Astrocyte of the cerebellum (primary cell): ENCODE results near the gene PDGFC.

Experiments
- DNase-seq: peaks from one replicate; pipeline ENCODE4 v3.0.0-alpha.2; 2011; ENCODE audit warnings: low read depth
- H3K4me3 ChIP-seq: 2 replicates; pipeline ENCODE4 v1.5.1; 2011; ENCODE audit warnings: mild to moderate bottlenecking, low read depth, low read length, moderate library complexity
- in situ Hi-C: cut with HindIII; loops from 2 replicates; pipeline ENCODE4 v1.10.0; 2017; ENCODE audit warnings: low sequenced_read_pairs
- TF ChIP-seq, protein P1 (sequence below): IDR thresholded peaks from 2 replicates; pipeline ENCODE4 v1.5.1; 2012; ENCODE audit warnings: low read length, low read depth, moderate library complexity, mild to moderate bottlenecking; ENCODE audit errors: missing control alignments

Gene PDGFC

DNA sequence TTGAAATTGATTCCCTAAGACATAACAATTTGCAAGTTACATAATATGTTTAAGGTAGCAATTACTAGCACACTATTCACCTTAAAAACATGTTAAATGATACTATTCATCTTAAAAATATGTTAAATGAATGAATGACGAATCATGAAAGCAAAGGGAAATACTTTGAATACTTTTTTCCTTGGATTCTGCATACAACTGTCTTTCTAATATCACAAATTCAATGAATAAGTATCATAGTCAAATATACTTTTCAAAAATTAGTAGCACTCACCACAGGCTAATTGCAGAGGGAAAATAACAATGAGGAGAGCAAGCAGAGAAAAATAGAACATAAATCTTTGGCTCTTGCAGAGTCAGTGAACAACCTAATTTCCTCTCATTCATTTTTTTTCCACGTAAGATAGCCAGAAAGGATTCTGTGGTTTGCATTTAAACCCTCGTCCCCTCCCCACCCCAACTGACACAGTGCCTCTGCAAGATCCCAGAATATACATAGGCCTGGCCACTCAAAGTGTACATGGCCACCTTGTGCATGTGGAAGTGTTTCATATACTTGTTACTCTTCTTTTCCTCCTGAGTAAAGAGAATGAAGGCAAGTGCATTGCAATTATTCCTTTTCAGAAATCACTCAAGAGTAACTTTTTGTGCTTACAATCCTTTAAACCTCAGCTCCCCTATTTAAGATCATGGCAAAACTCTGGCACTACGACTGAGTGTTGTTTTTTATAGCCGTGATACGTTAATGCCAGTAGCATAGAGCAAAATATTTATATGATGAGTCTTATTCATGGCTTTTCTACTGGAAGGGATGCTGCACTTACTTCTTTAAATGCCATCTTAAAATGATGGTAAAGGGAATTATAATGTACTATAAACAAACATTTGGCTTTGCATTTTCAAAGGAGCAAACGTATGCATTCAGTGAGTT lies 236.4 kb downstream of the PDGFC start:
- in situ Hi-C loops, result no loop called here
- H3K4me3 ChIP-seq, result no peak overlapping the region
- no peak for DNase-seq
- TF ChIP-seq, protein P1, sequence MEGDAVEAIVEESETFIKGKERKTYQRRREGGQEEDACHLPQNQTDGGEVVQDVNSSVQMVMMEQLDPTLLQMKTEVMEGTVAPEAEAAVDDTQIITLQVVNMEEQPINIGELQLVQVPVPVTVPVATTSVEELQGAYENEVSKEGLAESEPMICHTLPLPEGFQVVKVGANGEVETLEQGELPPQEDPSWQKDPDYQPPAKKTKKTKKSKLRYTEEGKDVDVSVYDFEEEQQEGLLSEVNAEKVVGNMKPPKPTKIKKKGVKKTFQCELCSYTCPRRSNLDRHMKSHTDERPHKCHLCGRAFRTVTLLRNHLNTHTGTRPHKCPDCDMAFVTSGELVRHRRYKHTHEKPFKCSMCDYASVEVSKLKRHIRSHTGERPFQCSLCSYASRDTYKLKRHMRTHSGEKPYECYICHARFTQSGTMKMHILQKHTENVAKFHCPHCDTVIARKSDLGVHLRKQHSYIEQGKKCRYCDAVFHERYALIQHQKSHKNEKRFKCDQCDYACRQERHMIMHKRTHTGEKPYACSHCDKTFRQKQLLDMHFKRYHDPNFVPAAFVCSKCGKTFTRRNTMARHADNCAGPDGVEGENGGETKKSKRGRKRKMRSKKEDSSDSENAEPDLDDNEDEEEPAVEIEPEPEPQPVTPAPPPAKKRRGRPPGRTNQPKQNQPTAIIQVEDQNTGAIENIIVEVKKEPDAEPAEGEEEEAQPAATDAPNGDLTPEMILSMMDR, result no peak

DNA sequence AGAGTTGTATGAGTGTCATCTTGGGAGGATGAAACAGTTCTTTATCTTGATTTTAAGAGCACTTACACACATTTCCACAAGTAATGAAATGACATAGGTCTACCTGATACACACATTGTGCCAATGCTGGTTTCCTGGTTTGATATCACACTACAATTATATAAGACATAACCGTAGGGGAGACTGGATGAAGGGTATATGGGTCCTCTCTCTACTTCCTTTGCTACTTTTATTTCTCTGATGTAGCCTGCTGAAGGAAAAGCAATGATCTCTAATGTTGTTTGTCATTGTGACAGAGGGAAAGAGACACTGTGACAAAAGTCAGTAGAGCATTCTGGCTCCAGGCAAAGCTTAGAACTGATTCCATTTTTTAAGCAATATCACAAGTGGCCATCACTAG lies 238.0 kb downstream of the PDGFC start:
- no peak overlapping the region for H3K4me3 ChIP-seq
- TF ChIP-seq, protein P1, result no peak
- no peak for DNase-seq
- in situ Hi-C loops, result no loop called here

GRCh38 chr4:156732634-156733033 lies 239.0 kb downstream of the PDGFC start:
- in situ Hi-C loops, result no loop called here
- H3K4me3 ChIP-seq, result no peak overlapping the region
- DNase-seq, result no peak
- TF ChIP-seq, protein P1, result no peak

DNA sequence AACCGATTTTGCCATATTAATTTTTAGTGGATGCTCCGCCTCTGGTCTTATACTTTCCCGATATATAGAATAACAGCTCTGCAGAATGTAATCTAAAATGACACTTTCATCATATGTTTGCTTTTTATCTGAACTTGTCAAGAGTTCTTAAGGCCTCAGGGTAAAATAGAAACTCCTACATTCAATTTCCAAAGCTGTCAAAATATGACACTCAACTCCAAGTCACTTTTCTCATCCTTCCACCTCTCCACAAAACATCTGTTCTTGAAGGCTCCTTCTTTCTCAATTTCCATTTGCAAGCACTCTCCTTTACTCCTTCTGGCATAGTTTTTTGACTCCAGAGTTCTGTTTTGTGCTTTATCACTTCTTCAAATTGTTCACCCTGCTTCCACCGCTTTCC lies 242.2 kb downstream of the PDGFC start:
- in situ Hi-C loops, result no loop called here
- H3K4me3 ChIP-seq, result no peak overlapping the region
- no peak for DNase-seq
- TF ChIP-seq, protein P1, result no peak

- no peak overlapping the region for H3K4me3 ChIP-seq
- in situ Hi-C loops, result no loop called here
- DNase-seq, result no peak
- TF ChIP-seq, protein P1, result no peak
These were observed 246.3 kb downstream of the PDGFC start for GRCh38 chr4:156725257-156725656.

- in situ Hi-C loops, result no loop called here
- no peak for DNase-seq
- TF ChIP-seq, protein P1, result no peak
- H3K4me3 ChIP-seq, result no peak overlapping the region
These were observed 247.5 kb downstream of the PDGFC start for GRCh38 chr4:156723951-156724668.
